ENCODE measurements around the gene NMRK1.

- no peak for TF ChIP-seq CTCF (conservative IDR thresholded peaks at IDR 0.05; ENCODE audit: low read depth, low read length)
- TF ChIP-seq EZH2 (IDR thresholded peaks at IDR 0.05; ENCODE audit: borderline replicate concordance, low read depth, low read length, poor library complexity, severe bottlenecking): no peak
These were observed 36.7 kb downstream of the NMRK1 start for GRCh38 chr9:75051285-75051684.

Measured in A673 (cell line).